ENCODE measurements around the gene BRPF1.

The BRPF1 gene

GRCh38 chr3:9703240-9703639 is 28.3 kb upstream of the BRPF1 start:
- Histone ChIP-seq H2AFZ (ENCODE audit: low read length) (no peak overlapping the region), H3K9ac (ENCODE audit: low read depth, low read length, poor library complexity, severe bottlenecking) (no peak overlapping the region), H3K9me2 (replicated peaks; ENCODE audit: low read depth, low read length) (no peaks in the 10 kb centered on the region), H4K20me1 (ENCODE audit: insufficient read depth, low read length, poor library complexity, severe bottlenecking) (no peaks in the 10 kb centered on the region), H3K27me3 (ENCODE audit: insufficient read depth, low read length, poor library complexity, severe bottlenecking) (no peaks in the 10 kb centered on the region), H3K4me1 (ENCODE audit: insufficient read depth, low read length, poor library complexity, severe bottlenecking) (no peaks in the 10 kb centered on the region), H3K4me2 (ENCODE audit: low read depth, low read length, poor library complexity, severe bottlenecking) (no peak overlapping the region), H3K9me3 (ENCODE audit: insufficient read depth, low read depth, low read length) (no peaks in the 10 kb centered on the region), H3K79me2 (ENCODE audit: insufficient read depth, low read length) (no peaks in the 10 kb centered on the region), H3K4me3 (ENCODE audit: low read length, poor library complexity, severe bottlenecking) (no peak overlapping the region), H3K36me3 (ENCODE audit: insufficient read depth, low read length) (peaks cover 13% of the 10 kb centered on the region; the same call in 1 of the 2 replicates), H3F3A (ENCODE audit: low read depth) (no peaks in the 10 kb centered on the region)
- TF ChIP-seq EZH2phosphoT487 (IDR thresholded peaks at IDR 0.05; ENCODE audit: borderline replicate concordance) (no peak), CTCF (conservative IDR thresholded peaks at IDR 0.05; ENCODE audit: low read length) (no peak)

GRCh38 chr3:9703736-9704346 is 27.7 kb upstream of the BRPF1 start, which contains the start of gene CPNE9:
Gene CPNE9, plus strand, starts transcription at chr3:9703833. Its CDS starts 164 bp downstream, at chr3:9703997.
- Histone ChIP-seq H3K4me2 (ENCODE audit: low read depth, low read length, poor library complexity, severe bottlenecking) (no peak within 1 kb of the TSS), H3K9ac (ENCODE audit: low read depth, low read length, poor library complexity, severe bottlenecking) (no peak within 1 kb of the TSS), H3K4me3 (ENCODE audit: low read length, poor library complexity, severe bottlenecking) (no peak within 1 kb of the TSS)

GRCh38 chr3:9704347-9705322 is 26.9 kb upstream of the BRPF1 start:
- Histone ChIP-seq H3K27me3 (ENCODE audit: insufficient read depth, low read length, poor library complexity, severe bottlenecking) (no peaks in the 10 kb centered on the region), H3K4me2 (ENCODE audit: low read depth, low read length, poor library complexity, severe bottlenecking) (no peak overlapping the region), H3K4me1 (ENCODE audit: insufficient read depth, low read length, poor library complexity, severe bottlenecking) (no peaks in the 10 kb centered on the region), H3K36me3 (ENCODE audit: insufficient read depth, low read length) (peaks cover 13% of the 10 kb centered on the region; the same call in 1 of the 2 replicates), H3K79me2 (ENCODE audit: insufficient read depth, low read length) (no peaks in the 10 kb centered on the region), H3K9ac (ENCODE audit: low read depth, low read length, poor library complexity, severe bottlenecking) (no peak overlapping the region), H3K4me3 (ENCODE audit: low read length, poor library complexity, severe bottlenecking) (no peak overlapping the region), H2AFZ (ENCODE audit: low read length) (no peak overlapping the region), H3K9me3 (ENCODE audit: insufficient read depth, low read depth, low read length) (no peaks in the 10 kb centered on the region), H3K9me2 (replicated peaks; ENCODE audit: low read depth, low read length) (no peaks in the 10 kb centered on the region), H4K20me1 (ENCODE audit: insufficient read depth, low read length, poor library complexity, severe bottlenecking) (no peaks in the 10 kb centered on the region), H3F3A (ENCODE audit: low read depth) (no peaks in the 10 kb centered on the region)
- TF ChIP-seq EZH2phosphoT487 (IDR thresholded peaks at IDR 0.05; ENCODE audit: borderline replicate concordance) (no peak), CTCF (conservative IDR thresholded peaks at IDR 0.05; ENCODE audit: low read length) (no peak)

More at GRCh38 chr3:9703736-9704346, 27.7 kb upstream of the BRPF1 start, which contains the start of gene CPNE9:
- H4K20me1 ChIP-seq (ENCODE audit: insufficient read depth, low read length, poor library complexity, severe bottlenecking), result no peaks in the 10 kb centered on the region
- H3F3A ChIP-seq (ENCODE audit: low read depth), result no peaks in the 10 kb centered on the region
- H2AFZ ChIP-seq (ENCODE audit: low read length), result no peak within 1 kb of the TSS
- peaks cover 13% of the 10 kb centered on the region; the same call in 1 of the 2 replicates for H3K36me3 ChIP-seq (ENCODE audit: insufficient read depth, low read length)
- H3K27me3 ChIP-seq (ENCODE audit: insufficient read depth, low read length, poor library complexity, severe bottlenecking), result no peaks in the 10 kb centered on the region
- H3K4me1 ChIP-seq (ENCODE audit: insufficient read depth, low read length, poor library complexity, severe bottlenecking), result no peaks in the 10 kb centered on the region
- no peak for TF ChIP-seq EZH2phosphoT487 (IDR thresholded peaks at IDR 0.05; ENCODE audit: borderline replicate concordance)
- no peak for TF ChIP-seq CTCF (conservative IDR thresholded peaks at IDR 0.05; ENCODE audit: low read length)
- no peaks in the 10 kb centered on the region for H3K9me2 ChIP-seq (replicated peaks; ENCODE audit: low read depth, low read length)
- H3K79me2 ChIP-seq (ENCODE audit: insufficient read depth, low read length), result no peaks in the 10 kb centered on the region
- H3K9me3 ChIP-seq (ENCODE audit: insufficient read depth, low read depth, low read length), result no peaks in the 10 kb centered on the region

Measured in Loucy (cell line).